Upper lobe of right lung (tissue), 1 donor: ENCODE results near the gene CDR2L. TPM values are rescaled to one million over a fixed set of nuclear protein-coding genes. Genes with fewer than 3 reads are reported as not detected.

Experiments
- ATAC-seq: fragments of 200-7000 bp; cut with Tn5 transposase; one replicate; pipeline ENCODE4 v1.9.1; 2020; ENCODE audit warnings: mild to moderate bottlenecking, moderate library complexity
- DNase-seq: peaks from one replicate; pipeline ENCODE4 v3.0.0-alpha.2; 2020
- H3K27ac ChIP-seq: fragments of 200-600 bp; one replicate; pipeline ENCODE4 v1.8.0; 2022
- H3K27me3 ChIP-seq: fragments of 200-600 bp; one replicate; pipeline ENCODE4 v1.8.0; 2022; ENCODE audit warnings: mild to moderate bottlenecking
- H3K36me3 ChIP-seq: fragments of 200-600 bp; one replicate; pipeline ENCODE4 v1.8.0; 2022
- H3K4me1 ChIP-seq: fragments of 200-600 bp; one replicate; pipeline ENCODE4 v1.8.0; 2022
- H3K4me3 ChIP-seq: fragments of 200-600 bp; one replicate; pipeline ENCODE4 v1.8.0; 2022; ENCODE audit warnings: mild to moderate bottlenecking
- H3K9me3 ChIP-seq: fragments of 200-600 bp; one replicate; pipeline ENCODE4 v1.8.0; 2022
- intact Hi-C: fragments of 100-400 bp; cut with DNase I; formaldehyde crosslinking; loops from one replicate; pipeline ENCODE4 v1.11.0; 2022
- total RNA-seq: library from RNA; stranded (reverse); fragmentation: NEBNext Ultra II Directional; extraction: Animal tissue kit (Norgen Biotek cat#: 25700); gene quantifications from one replicate; pipeline ENCODE4 v1.2.1, GENCODE V29; 2021
- TF ChIP-seq, protein P1 (sequence below): fragments of 200-600 bp; IDR thresholded peaks from one replicate; pipeline ENCODE4 v1.8.0; 2022; ENCODE audit warnings: antibody characterized with exemption
- donor health status: DM: no; HTN: yes; CAD: no; lungs with severe emphysema.

CDR2L gene
- total RNA-seq, 1 donor from 2014 or later = 21.8 TPM

DNA sequence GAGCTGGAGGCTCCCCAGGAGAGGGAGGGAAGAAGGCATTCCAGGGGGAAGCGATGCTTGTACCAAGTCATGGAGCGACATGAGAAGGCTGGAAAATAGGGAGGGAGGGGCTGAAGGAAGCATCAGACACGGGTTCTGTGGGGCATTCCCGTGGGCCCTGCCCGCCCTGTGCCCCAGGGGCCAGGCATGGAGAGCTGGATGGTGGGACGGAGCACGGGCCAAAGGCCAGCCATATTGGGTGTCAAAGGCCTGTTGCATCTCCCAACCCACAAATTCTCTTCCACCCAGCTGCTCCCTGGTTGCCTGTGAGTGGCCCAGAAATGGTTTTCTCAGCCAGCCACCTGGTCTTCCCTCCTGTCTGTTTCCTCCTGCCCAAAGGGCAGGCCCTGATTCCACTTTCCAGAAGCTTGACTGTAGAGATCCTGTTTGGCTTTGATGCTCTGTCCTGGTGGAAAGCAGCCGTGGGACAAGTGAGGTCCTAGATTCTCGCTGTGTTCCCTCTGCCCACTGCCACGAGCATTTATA is 3.2 kb downstream of the CDR2L start:
- TF ChIP-seq, protein P1, sequence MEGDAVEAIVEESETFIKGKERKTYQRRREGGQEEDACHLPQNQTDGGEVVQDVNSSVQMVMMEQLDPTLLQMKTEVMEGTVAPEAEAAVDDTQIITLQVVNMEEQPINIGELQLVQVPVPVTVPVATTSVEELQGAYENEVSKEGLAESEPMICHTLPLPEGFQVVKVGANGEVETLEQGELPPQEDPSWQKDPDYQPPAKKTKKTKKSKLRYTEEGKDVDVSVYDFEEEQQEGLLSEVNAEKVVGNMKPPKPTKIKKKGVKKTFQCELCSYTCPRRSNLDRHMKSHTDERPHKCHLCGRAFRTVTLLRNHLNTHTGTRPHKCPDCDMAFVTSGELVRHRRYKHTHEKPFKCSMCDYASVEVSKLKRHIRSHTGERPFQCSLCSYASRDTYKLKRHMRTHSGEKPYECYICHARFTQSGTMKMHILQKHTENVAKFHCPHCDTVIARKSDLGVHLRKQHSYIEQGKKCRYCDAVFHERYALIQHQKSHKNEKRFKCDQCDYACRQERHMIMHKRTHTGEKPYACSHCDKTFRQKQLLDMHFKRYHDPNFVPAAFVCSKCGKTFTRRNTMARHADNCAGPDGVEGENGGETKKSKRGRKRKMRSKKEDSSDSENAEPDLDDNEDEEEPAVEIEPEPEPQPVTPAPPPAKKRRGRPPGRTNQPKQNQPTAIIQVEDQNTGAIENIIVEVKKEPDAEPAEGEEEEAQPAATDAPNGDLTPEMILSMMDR = no peak
- no peak for DNase-seq
- Histone ChIP-seq H3K4me1 (peaks cover 12% of the 10 kb centered on the region), H3K27me3 (no peaks in the 10 kb centered on the region), H3K36me3 (no peaks in the 10 kb centered on the region), H3K27ac (no peak overlapping the region), H3K4me3 (no peak overlapping the region), H3K9me3 (no peaks in the 10 kb centered on the region)
- intact Hi-C loops = no loop called here
- no peak for ATAC-seq

DNA sequence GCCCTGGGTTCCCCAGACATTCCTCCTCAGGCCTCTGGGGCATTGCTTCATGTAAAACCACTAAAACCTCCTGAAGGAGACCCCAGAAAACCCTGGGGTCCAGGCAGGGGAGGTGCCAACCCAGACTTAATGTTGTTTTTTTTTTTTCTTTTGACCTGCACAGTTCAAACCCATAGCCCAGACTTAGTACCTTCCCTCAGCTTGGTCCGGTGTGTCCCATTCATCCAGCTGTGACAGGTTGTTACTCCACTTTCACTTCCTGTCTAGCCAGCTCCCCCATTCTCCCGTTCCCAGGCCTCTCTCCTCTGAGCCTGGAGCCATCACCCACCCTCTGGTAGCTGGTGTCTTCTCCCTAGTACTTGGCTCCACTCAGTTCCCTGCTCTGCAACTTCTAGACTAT is 4.8 kb downstream of the CDR2L start:
- intact Hi-C loops = no loop called here
- no peak for DNase-seq

DNA sequence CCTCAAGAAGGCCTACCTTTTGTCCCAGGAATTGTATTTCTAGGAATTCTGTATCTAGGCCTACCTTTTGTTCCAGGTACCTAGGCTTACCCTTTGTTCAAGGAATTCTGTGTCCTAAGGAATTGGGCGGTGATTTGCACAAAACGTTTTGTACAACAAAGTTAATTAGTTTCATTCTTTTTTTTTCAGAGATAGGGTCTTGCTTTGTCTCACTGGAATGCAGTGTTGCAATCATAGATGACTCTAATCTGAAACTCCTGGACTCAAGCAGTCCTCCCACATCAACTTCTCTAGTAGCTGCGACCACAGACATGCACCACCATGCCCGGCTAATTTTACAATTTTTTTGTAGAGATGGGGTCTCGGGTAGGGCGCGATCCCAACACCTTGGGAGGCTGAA is 7.0 kb downstream of the CDR2L start:
- peaks cover 3% of the 10 kb centered on the region for H3K4me1 ChIP-seq
- H3K4me3 ChIP-seq = no peak overlapping the region
- DNase-seq (no peak), ATAC-seq (no peak)
- intact Hi-C loops = no loop called here
- H3K27ac ChIP-seq = no peak overlapping the region
- no peaks in the 10 kb centered on the region for H3K27me3 ChIP-seq
- no peaks in the 10 kb centered on the region for H3K36me3 ChIP-seq
- TF ChIP-seq, protein P1 = no peak
- H3K9me3 ChIP-seq = no peaks in the 10 kb centered on the region

More for the DNA sequence above, 4.8 kb downstream of the CDR2L start:
- Histone ChIP-seq H3K27me3 (no peaks in the 10 kb centered on the region), H3K4me3 (no peak overlapping the region), H3K27ac (peak overlapping the region; percentile 56), H3K4me1 (peaks cover 6% of the 10 kb centered on the region), H3K9me3 (no peaks in the 10 kb centered on the region), H3K36me3 (no peaks in the 10 kb centered on the region)
- TF ChIP-seq, protein P1 = no peak
- ATAC-seq = no peak

DNA sequence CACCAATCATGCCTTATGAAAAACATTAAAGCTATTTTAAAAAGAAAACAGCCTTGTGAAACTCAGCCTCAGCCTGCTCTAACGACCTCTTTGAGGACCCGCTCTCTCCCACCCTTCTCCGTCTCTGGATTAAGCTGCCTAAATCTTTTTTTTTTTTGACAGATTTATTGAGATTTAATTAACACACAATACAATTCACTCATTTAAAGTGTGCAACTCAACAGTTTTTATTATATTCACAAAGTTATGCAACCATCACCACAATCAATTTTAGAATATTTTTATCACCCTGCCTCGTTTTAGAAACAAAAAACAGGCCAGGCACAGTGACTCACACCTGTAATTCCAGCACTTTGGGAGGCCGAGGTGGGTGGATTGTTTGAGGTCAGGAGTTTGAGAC is 8.4 kb downstream of the CDR2L start:
- H3K36me3 ChIP-seq = peaks cover under 1% of the 10 kb centered on the region
- no peak overlapping the region for H3K4me3 ChIP-seq
- DNase-seq (no peak), ATAC-seq (no peak)
- intact Hi-C loops = no loop called here
- H3K4me1 ChIP-seq = no peaks in the 10 kb centered on the region
- H3K27me3 ChIP-seq = no peaks in the 10 kb centered on the region
- no peak overlapping the region for H3K27ac ChIP-seq
- TF ChIP-seq, protein P1 = no peak
- no peaks in the 10 kb centered on the region for H3K9me3 ChIP-seq

DNA sequence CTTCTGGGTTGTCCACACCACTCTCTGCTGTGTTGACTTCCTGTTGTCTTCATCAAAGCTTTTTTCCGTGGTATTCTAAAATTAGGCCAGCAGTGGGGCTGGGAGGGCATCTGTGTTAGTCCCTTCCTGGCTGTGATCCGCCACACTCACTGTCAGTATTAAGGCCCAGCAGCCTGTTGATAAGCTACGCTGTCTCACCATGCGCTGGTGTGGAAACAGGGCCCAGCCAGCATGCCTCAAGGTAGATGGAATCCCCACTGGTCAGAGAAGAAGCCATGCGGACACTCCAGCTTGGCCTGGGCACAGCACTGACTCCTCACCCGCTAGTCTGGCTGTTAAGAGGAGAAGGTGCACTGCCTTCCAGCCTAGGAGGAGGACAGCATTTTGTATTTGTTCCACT is 11.4 kb downstream of the CDR2L start:
- ATAC-seq = no peak
- Histone ChIP-seq H3K9me3 (no peaks in the 10 kb centered on the region), H3K4me3 (no peak overlapping the region), H3K27me3 (no peaks in the 10 kb centered on the region), H3K4me1 (no peaks in the 10 kb centered on the region), H3K27ac (no peak overlapping the region), H3K36me3 (peaks cover 15% of the 10 kb centered on the region)
- intact Hi-C loops = no loop called here
- DNase-seq = no peak
- TF ChIP-seq, protein P1 = no peak

DNA sequence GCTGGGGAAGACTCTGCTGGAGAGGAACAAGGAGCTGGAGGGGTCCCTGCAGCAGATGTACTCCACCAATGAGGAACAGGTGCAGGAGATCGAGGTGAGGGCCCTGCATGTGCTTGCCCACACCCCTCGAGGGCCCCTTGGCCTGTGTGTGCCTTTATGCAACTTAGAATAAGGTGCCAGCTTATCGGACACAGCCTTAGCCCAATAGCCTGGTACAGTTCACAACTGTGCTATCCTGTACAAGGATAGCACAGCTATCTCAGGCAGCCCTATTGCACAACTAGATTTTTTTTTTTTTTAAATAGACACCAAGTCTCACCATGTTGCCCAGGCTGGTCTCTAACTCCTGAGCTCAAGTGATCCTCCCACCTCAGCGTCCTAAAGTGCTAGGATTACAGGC is 12.1 kb downstream of the CDR2L start:
- H3K4me3 ChIP-seq = no peak overlapping the region
- TF ChIP-seq, protein P1 = no peak
- H3K27ac ChIP-seq = no peak overlapping the region
- intact Hi-C loops = no loop called here
- H3K4me1 ChIP-seq = no peaks in the 10 kb centered on the region
- H3K36me3 ChIP-seq = peaks cover 15% of the 10 kb centered on the region
- ATAC-seq (no peak), DNase-seq (no peak)
- H3K9me3 ChIP-seq = no peaks in the 10 kb centered on the region
- H3K27me3 ChIP-seq = no peaks in the 10 kb centered on the region
